Neutrophil (primary cell): ENCODE results near the gene CPD.

Experiments used
- H3K27ac ChIP-seq: fragments of 200-600 bp; sonication (generic); 2 replicates; pipeline ENCODE4 v1.5.1; 2016; ENCODE audit warnings: mild to moderate bottlenecking, moderate library complexity
- H3K27me3 ChIP-seq: fragments of 200-600 bp; sonication (generic); 2 replicates; pipeline ENCODE4 v1.6.0; 2016; ENCODE audit warnings: mild to moderate bottlenecking
- H3K36me3 ChIP-seq: fragments of 200-600 bp; sonication (generic); 2 replicates; pipeline ENCODE4 v1.5.1; 2017
- H3K4me1 ChIP-seq, 2 experiments: fragments of 200-600 bp in 1 of 2; sonication (generic) in 1 of 2; 1 replicate in 1 of 2; 2 replicates in 1 of 2; pipeline versions ENCODE4 v1.5.1 to v1.6.1; 2013 to 2016; ENCODE audit warnings: low read depth in 1 of 2, low read length in 1 of 2, mild to moderate bottlenecking in 1 of 2, moderate library complexity in 1 of 2; ENCODE audit not compliant: control insufficient read depth in 1 of 2, insufficient read depth in 1 of 2
- H3K4me3 ChIP-seq, 2 experiments: fragments of 200-600 bp in 1 of 2; sonication (generic) in 1 of 2; 1 replicate in 1 of 2; 2 replicates in 1 of 2; pipeline ENCODE4 v1.5.1; 2013 to 2016; ENCODE audit warnings: low read depth in 1 of 2, low read length in 1 of 2, mild to moderate bottlenecking in 1 of 2, moderate library complexity in 1 of 2
- H3K9me3 ChIP-seq: fragments of 200-600 bp; sonication (generic); 2 replicates; pipeline ENCODE4 v1.5.1; 2016
- CTCF ChIP-seq: fragments of 200-600 bp; sonication (generic); IDR thresholded peaks from 2 replicates; pipeline ENCODE4 v1.5.1; 2016; ENCODE audit warnings: antibody characterized with exemption

CPD gene

GRCh38 chr17:30482555-30482954 lies 103.8 kb downstream of the CPD start:
- TF ChIP-seq CTCF = no peak
- no peaks in the 10 kb centered on the region for H3K9me3 ChIP-seq
- no peak overlapping the region for H3K4me3 ChIP-seq
- H3K27ac ChIP-seq = no peak overlapping the region
- H3K36me3 ChIP-seq = peaks cover 76% of the 10 kb centered on the region
- H3K4me1 ChIP-seq = peaks cover 6 to 8% of the 10 kb centered on the region in 2 experiments
- no peaks in the 10 kb centered on the region for H3K27me3 ChIP-seq

GRCh38 chr17:30483159-30483558 lies 104.4 kb downstream of the CPD start:
- Histone ChIP-seq H3K36me3 (peaks cover 82% of the 10 kb centered on the region), H3K27me3 (no peaks in the 10 kb centered on the region), H3K27ac (no peak overlapping the region), H3K4me1 (peaks cover under 1 to 2% of the 10 kb centered on the region in 2 experiments), H3K4me3 (no peak overlapping the region), H3K9me3 (no peaks in the 10 kb centered on the region)
- TF ChIP-seq CTCF = no peak

GRCh38 chr17:30493780-30494179 lies 115.1 kb downstream of the CPD start:
- H3K27ac ChIP-seq = no peak overlapping the region
- H3K4me3 ChIP-seq = no peak overlapping the region
- no peaks in the 10 kb centered on the region for H3K9me3 ChIP-seq
- TF ChIP-seq CTCF = no peak
- no peaks in the 10 kb centered on the region for H3K4me1 ChIP-seq
- H3K27me3 ChIP-seq = no peaks in the 10 kb centered on the region
- peaks cover 97% of the 10 kb centered on the region for H3K36me3 ChIP-seq

GRCh38 chr17:30495586-30495985 lies 116.9 kb downstream of the CPD start:
- Histone ChIP-seq H3K36me3 (peaks cover 86% of the 10 kb centered on the region), H3K27me3 (no peaks in the 10 kb centered on the region), H3K4me1 (no peaks in the 10 kb centered on the region), H3K27ac (no peak overlapping the region), H3K9me3 (no peaks in the 10 kb centered on the region), H3K4me3 (no peak overlapping the region)
- no peak for TF ChIP-seq CTCF

GRCh38 chr17:30503558-30503957 lies 124.8 kb downstream of the CPD start:
- H3K36me3 ChIP-seq = peaks cover 59% of the 10 kb centered on the region
- no peak overlapping the region for H3K4me3 ChIP-seq
- TF ChIP-seq CTCF = no peak
- H3K9me3 ChIP-seq = no peaks in the 10 kb centered on the region
- H3K27ac ChIP-seq = no peak overlapping the region
- no peaks in the 10 kb centered on the region for H3K27me3 ChIP-seq
- H3K4me1 ChIP-seq = peaks cover 6 to 7% of the 10 kb centered on the region in 2 experiments
